Measurements from ENCODE around the gene PHAF1.

Gene PHAF1

GRCh38 chr16:67108931-67109406, 772 bp upstream of the PHAF1 start:
- TF ChIP-seq ZBTB7A (IDR thresholded peaks at IDR 0.05; ENCODE audit: low read depth) (no peak), TCF12 (IDR thresholded peaks at IDR 0.05; ENCODE audit: low read depth) (no peak), NFIC (IDR thresholded peaks at IDR 0.05) (no peak), TEAD4 (IDR thresholded peaks at IDR 0.05) (no peak)

- TF ChIP-seq MAX (IDR thresholded peaks at IDR 0.05) = no peak
- TF ChIP-seq USF1 (IDR thresholded peaks at IDR 0.05) = no peak
- TF ChIP-seq FOXM1 (IDR thresholded peaks at IDR 0.05; ENCODE audit: borderline replicate concordance, low read depth) = no peak
- no peak for TF ChIP-seq CREB1 (IDR thresholded peaks at IDR 0.05; ENCODE audit: low read depth)
- TF ChIP-seq TEAD4 (IDR thresholded peaks at IDR 0.05) = no peak
- TF ChIP-seq YY1 (IDR thresholded peaks at IDR 0.05; ENCODE audit: low read depth) = no peak
- no peak for TF ChIP-seq ZBTB7A (IDR thresholded peaks at IDR 0.05; ENCODE audit: low read depth)
- TF ChIP-seq TCF12 (IDR thresholded peaks at IDR 0.05; ENCODE audit: low read depth) = no peak
- no peak for TF ChIP-seq EP300 (IDR thresholded peaks at IDR 0.05; ENCODE audit: borderline replicate concordance)
- TF ChIP-seq CEBPB (IDR thresholded peaks at IDR 0.05) = no peak
- TF ChIP-seq EGR1 (IDR thresholded peaks at IDR 0.05) = no peak
- no peak for TF ChIP-seq RAD21 (IDR thresholded peaks at IDR 0.05; ENCODE audit: low read depth)
- TF ChIP-seq NFIC (IDR thresholded peaks at IDR 0.05) = no peak
- TF ChIP-seq TAF1 (IDR thresholded peaks at IDR 0.05; ENCODE audit: low read depth) = no peak
- no peak for TF ChIP-seq REST (IDR thresholded peaks at IDR 0.05; ENCODE audit: low read depth)
These were observed 2.3 kb downstream of the PHAF1 start for GRCh38 chr16:67111951-67112444.

- TF ChIP-seq YY1 (IDR thresholded peaks at IDR 0.05; ENCODE audit: low read depth) (no peak), REST (IDR thresholded peaks at IDR 0.05; ENCODE audit: low read depth) (no peak), USF1 (IDR thresholded peaks at IDR 0.05) (no peak), CREB1 (IDR thresholded peaks at IDR 0.05; ENCODE audit: low read depth) (no peak), EGR1 (IDR thresholded peaks at IDR 0.05) (no peak), FOXM1 (IDR thresholded peaks at IDR 0.05; ENCODE audit: borderline replicate concordance, low read depth) (no peak), ZBTB7A (IDR thresholded peaks at IDR 0.05; ENCODE audit: low read depth) (no peak), TCF12 (IDR thresholded peaks at IDR 0.05; ENCODE audit: low read depth) (no peak), TAF1 (IDR thresholded peaks at IDR 0.05; ENCODE audit: low read depth) (no peak), MAX (IDR thresholded peaks at IDR 0.05) (no peak)
These were observed 3.1 kb downstream of the PHAF1 start for GRCh38 chr16:67112591-67113399.

GRCh38 chr16:67114793-67115192, 5.1 kb downstream of the PHAF1 start:
- TF ChIP-seq CEBPB (IDR thresholded peaks at IDR 0.05) (no peak), USF1 (IDR thresholded peaks at IDR 0.05) (no peak), ZBTB7A (IDR thresholded peaks at IDR 0.05; ENCODE audit: low read depth) (no peak), MAX (IDR thresholded peaks at IDR 0.05) (no peak), EP300 (IDR thresholded peaks at IDR 0.05; ENCODE audit: borderline replicate concordance) (no peak), REST (IDR thresholded peaks at IDR 0.05; ENCODE audit: low read depth) (no peak), TAF1 (IDR thresholded peaks at IDR 0.05; ENCODE audit: low read depth) (no peak)

Measured in Ishikawa (cell line).